GM18507 (cell line): ENCODE measurements around the gene UGCG.
A peak's percentile ranks its signal among the peaks of the same experiment; 100 is the strongest.
"Not testable (repeated sequence)": the region's sequence is repeated elsewhere in the genome, so short reads cannot be mapped to it uniquely, and the experiment has no call there.

Experiments used
- DNase-seq: peaks from one replicate; pipeline ENCODE4 v3.0.0; 2011; ENCODE audit warnings: low read depth; ENCODE audit not compliant: insufficient read length; ENCODE audit errors: extremely low spot score
- FAIRE-seq: peaks from 2 replicates; lab custom pipeline; 2011; peaks lifted over from hg19 to GRCh38; lab: Jason Lieb, UNC

Gene UGCG

GRCh38 chr9:111943200-111943599 is 46.6 kb downstream of the UGCG start:
- FAIRE-seq = no peak

DNA sequence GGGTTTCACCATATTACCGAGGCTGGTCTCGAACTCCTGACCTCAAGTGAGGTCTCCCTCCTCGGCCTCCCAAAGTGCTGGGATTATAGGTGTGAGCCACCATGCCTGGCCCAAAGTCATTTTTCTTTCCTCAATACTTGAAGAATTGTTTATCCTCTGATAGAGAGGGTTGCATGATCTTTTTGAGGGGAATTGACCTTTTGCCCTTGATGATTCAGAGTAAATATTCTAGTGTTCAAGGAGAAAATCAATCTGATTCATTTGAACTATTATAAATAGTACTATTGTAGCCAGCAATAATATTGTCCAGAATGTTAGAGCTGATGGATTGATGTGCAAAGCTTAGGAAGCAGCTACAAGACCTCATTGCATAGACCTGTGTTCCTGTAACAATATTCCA is 47.1 kb downstream of the UGCG start:
- FAIRE-seq (no peak), DNase-seq (no peak)

More at GRCh38 chr9:111943200-111943599, 46.6 kb downstream of the UGCG start:
- DNase-seq = no peak

- no peak for DNase-seq
- FAIRE-seq = peak; percentile 51
These were observed 47.7 kb downstream of the UGCG start for GRCh38 chr9:111944241-111944866.

- DNase-seq (no peak), FAIRE-seq (peak; percentile 92)
These were observed 48.6 kb downstream of the UGCG start for GRCh38 chr9:111945216-111945615.

- DNase-seq = not testable (repeated sequence)
These were observed 51.5 kb downstream of the UGCG start for GRCh38 chr9:111948109-111948508.

GRCh38 chr9:111948951-111949350 is 52.3 kb downstream of the UGCG start:
- DNase-seq = no peak
- no peak for FAIRE-seq

More at GRCh38 chr9:111948109-111948508, 51.5 kb downstream of the UGCG start:
- FAIRE-seq = not testable (repeated sequence)

GRCh38 chr9:111949919-111950318 is 53.3 kb downstream of the UGCG start:
- DNase-seq (no peak), FAIRE-seq (no peak)

- no peak for FAIRE-seq
These were observed 55.9 kb downstream of the UGCG start for GRCh38 chr9:111952559-111952958.

GRCh38 chr9:111953444-111953843 is 56.8 kb downstream of the UGCG start:
- DNase-seq (no peak), FAIRE-seq (no peak)

More at GRCh38 chr9:111952559-111952958, 55.9 kb downstream of the UGCG start:
- no peak for DNase-seq

- FAIRE-seq = no peak
- DNase-seq = no peak
These were observed 58.4 kb downstream of the UGCG start for GRCh38 chr9:111955048-111955447.

- FAIRE-seq (peak; percentile 48), DNase-seq (no peak)
These were observed 61.4 kb downstream of the UGCG start for GRCh38 chr9:111957856-111958631.

- DNase-seq = no peak
- no peak for FAIRE-seq
These were observed 63.1 kb downstream of the UGCG start for GRCh38 chr9:111959468-111960359.

- not testable (repeated sequence) for DNase-seq, FAIRE-seq
These were observed 63.9 kb downstream of the UGCG start for GRCh38 chr9:111960485-111960884.

GRCh38 chr9:111961009-111961408 is 64.4 kb downstream of the UGCG start:
- DNase-seq = no peak
- FAIRE-seq = no peak

DNA sequence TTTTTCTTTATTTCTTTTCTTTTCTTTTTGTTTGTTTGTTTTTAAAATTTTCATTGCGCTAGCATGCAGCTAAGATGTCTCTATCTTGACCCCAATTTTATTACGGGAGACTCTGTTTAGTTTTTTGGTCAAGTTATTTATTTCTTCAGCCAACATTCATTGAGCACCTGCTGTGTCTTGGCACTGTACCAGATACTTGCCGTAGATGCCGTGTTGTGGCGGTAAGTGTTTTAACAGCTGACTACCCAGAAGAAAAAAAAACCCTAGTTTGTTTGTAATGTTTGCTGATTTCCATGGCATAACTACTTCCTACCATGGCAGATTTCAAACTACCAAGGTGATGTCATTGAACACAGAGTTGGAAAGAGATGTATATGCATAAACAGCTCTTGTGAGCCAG is 65.0 kb downstream of the UGCG start:
- no peak for DNase-seq
- no peak for FAIRE-seq

GRCh38 chr9:111962021-111962420 is 65.4 kb downstream of the UGCG start:
- DNase-seq = no peak
- no peak for FAIRE-seq

GRCh38 chr9:111963995-111964394 is 67.4 kb downstream of the UGCG start:
- no peak for DNase-seq
- no peak for FAIRE-seq

GRCh38 chr9:111965566-111966019 is 69.0 kb downstream of the UGCG start:
- FAIRE-seq (peak; percentile 91), DNase-seq (peak; percentile 62)

- FAIRE-seq = no peak
- DNase-seq = no peak
These were observed 69.6 kb downstream of the UGCG start for GRCh38 chr9:111966124-111966723.
